HFF-Myc (cell line): ENCODE measurements around the gene SOX21.
A peak's percentile ranks its signal among the peaks of the same experiment; 100 is the strongest.

Experiments
- DNase-seq: peaks from one replicate; pipeline ENCODE4 v3.0.0-alpha.2; 2011; ENCODE audit warnings: low read depth; ENCODE audit errors: extremely low read depth
- H3K4me3 ChIP-seq: replicated peaks from 2 replicates; pipeline ENCODE4 v1.5.1; 2011; ENCODE audit warnings: low read depth, mild to moderate bottlenecking, control low read depth, low read length
- CTCF ChIP-seq: IDR thresholded peaks from 2 replicates; pipeline ENCODE4 v1.5.1; 2012; ENCODE audit warnings: mild to moderate bottlenecking, low read depth, low read length, control low read depth; ENCODE audit errors: missing control alignments

The SOX21 gene

GRCh38 chr13:94666065-94666464, 46.3 kb downstream of the SOX21 start:
- no peak overlapping the region for H3K4me3 ChIP-seq
- TF ChIP-seq CTCF = no peak
- no peak for DNase-seq

GRCh38 chr13:94664889-94665288, 47.5 kb downstream of the SOX21 start:
- H3K4me3 ChIP-seq = no peak overlapping the region
- no peak for DNase-seq
- TF ChIP-seq CTCF = no peak

GRCh38 chr13:94662274-94662945, 49.9 kb downstream of the SOX21 start:
- no peak for DNase-seq
- TF ChIP-seq CTCF = no peak
- H3K4me3 ChIP-seq = no peak overlapping the region

GRCh38 chr13:94661406-94661805, 50.9 kb downstream of the SOX21 start:
- DNase-seq = no peak
- no peak overlapping the region for H3K4me3 ChIP-seq
- no peak for TF ChIP-seq CTCF

DNA sequence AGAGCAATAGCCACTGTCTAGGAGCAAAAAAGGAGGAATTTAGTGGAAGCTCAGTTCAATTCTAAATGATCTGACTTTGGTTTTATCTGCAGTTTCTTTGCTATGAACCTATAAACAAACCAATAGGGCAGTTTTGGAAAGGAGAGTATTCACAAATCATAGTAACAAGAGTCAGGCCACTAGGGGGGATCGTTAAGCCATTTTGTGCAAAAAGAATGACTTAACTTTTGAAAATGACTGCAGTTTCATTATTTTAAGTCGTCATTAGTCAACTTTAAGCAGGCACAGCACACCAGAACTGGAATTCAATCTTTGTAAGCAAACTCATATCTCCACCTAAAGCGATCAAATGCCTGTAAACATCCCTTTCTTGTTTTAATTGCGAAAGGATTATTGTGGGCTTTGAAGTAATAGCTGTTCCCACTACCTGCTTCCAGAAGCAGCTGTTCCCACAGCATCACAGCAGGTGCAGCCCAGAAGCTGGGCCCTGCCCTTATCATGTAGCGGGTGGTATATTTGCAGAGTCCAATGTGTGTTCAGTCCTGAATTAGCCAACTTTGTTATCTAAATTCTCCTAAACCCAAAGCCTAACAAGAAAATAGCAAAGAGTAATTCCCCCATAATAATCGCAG, 51.5 kb downstream of the SOX21 start:
- no peak for DNase-seq
- no peak overlapping the region for H3K4me3 ChIP-seq
- TF ChIP-seq CTCF = peak; percentile 18
